ENCODE results near the gene APH1A. TPM values are rescaled to one million over a fixed set of nuclear protein-coding genes. Genes with fewer than 3 reads are reported as not detected.

Gene APH1A
- total RNA-seq, 1 experiment from 2014 or later = 115 TPM

DNA sequence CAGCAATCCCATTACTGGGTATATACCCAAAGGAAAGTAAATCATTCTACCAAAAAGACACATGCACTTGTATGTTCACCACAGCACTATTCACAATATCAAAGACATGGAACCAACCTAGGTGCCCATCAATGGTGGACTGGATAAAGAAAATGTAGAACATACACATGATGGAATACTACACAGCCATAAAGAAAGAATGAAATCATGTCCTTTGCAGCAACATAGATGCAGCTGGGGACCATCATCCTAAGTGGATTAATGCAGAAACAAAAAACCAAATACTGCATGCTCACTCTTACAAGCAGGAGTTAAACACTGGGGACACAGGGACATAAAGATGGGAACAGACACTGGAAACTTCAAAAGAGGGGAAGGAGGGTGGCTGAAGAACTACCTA, 41.6 kb downstream of the APH1A start:
- Histone ChIP-seq H3K4me1 (ENCODE audit: insufficient read depth, low read length) (no peaks in the 10 kb centered on the region), H4K8ac (replicated peaks; ENCODE audit: insufficient read length, low read depth, low read length) (no peak overlapping the region), H3K23me2 (ENCODE audit: insufficient read length, low read depth, low read length, poor library complexity, severe bottlenecking) (no peaks in the 10 kb centered on the region), H3K79me2 (ENCODE audit: insufficient read depth, low read length) (peaks cover 5% of the 10 kb centered on the region; the same call in 1 of the 2 replicates), H2BK20ac (ENCODE audit: low read depth, low read length, poor library complexity, severe bottlenecking) (no peak overlapping the region), H3K4me2 (ENCODE audit: insufficient read depth, insufficient read length, low read length) (no peak overlapping the region), H3K27ac (ENCODE audit: insufficient read length, low read depth, low read length) (no peak overlapping the region), H3K9ac (ENCODE audit: extremely low read depth, insufficient read length, low read length) (no peak overlapping the region), H2BK5ac (ENCODE audit: insufficient read length, low read length) (no peak overlapping the region), H3K18ac (ENCODE audit: insufficient read length, low read depth, low read length) (no peak overlapping the region), H3T11ph (ENCODE audit: low read length) (no peak overlapping the region), H3K79me1 (ENCODE audit: insufficient read depth, low read depth, low read length, poor library complexity, severe bottlenecking) (no peaks in the 10 kb centered on the region), H4K91ac (ENCODE audit: insufficient read length, low read depth, low read length) (no peak overlapping the region), H3K14ac (ENCODE audit: insufficient read depth, low read length) (no peak overlapping the region), H2AFZ (ENCODE audit: low read length) (no peak overlapping the region), H2BK15ac (ENCODE audit: low read depth, low read length) (no peak overlapping the region), H3K56ac (ENCODE audit: insufficient read length, low read depth, low read length) (no peak overlapping the region), H4K20me1 (ENCODE audit: control insufficient read depth, insufficient read depth, insufficient read length) (no peaks in the 10 kb centered on the region), H4K5ac (ENCODE audit: insufficient read length, low read depth, low read length) (no peak overlapping the region), H3K9me3 (ENCODE audit: control insufficient read depth, low read depth, low read length) (no peaks in the 10 kb centered on the region), H2BK120ac (ENCODE audit: low read depth, low read length, poor library complexity, severe bottlenecking) (no peak overlapping the region), H3K4ac (ENCODE audit: low read depth, low read length) (no peak overlapping the region), H2AK5ac (ENCODE audit: insufficient read length, low read length) (no peak overlapping the region), H3K27me3 (ENCODE audit: insufficient read depth, low read length) (no peaks in the 10 kb centered on the region), H2BK12ac (ENCODE audit: insufficient read length, low read depth, low read length) (no peak overlapping the region), H3K23ac (ENCODE audit: insufficient read length, low read depth, low read length) (no peak overlapping the region)
- Mint-ChIP-seq H3K36me3 (ENCODE audit: insufficient read depth in 1 of 3, low read depth in 3 of 3) (peaks cover 46 to 75% (median 74%) of the 10 kb centered on the region in 3 experiments; a peak in 6 of 7 replicates), H3K4me3 (no peak overlapping the region), H3K27me3 (ENCODE audit: low read depth) (no peaks in the 10 kb centered on the region), H3K4me1 (no peaks in the 10 kb centered on the region), H3K27ac (no peak overlapping the region), H3K9me3 (no peaks in the 10 kb centered on the region)
- TF ChIP-seq, protein P1, sequence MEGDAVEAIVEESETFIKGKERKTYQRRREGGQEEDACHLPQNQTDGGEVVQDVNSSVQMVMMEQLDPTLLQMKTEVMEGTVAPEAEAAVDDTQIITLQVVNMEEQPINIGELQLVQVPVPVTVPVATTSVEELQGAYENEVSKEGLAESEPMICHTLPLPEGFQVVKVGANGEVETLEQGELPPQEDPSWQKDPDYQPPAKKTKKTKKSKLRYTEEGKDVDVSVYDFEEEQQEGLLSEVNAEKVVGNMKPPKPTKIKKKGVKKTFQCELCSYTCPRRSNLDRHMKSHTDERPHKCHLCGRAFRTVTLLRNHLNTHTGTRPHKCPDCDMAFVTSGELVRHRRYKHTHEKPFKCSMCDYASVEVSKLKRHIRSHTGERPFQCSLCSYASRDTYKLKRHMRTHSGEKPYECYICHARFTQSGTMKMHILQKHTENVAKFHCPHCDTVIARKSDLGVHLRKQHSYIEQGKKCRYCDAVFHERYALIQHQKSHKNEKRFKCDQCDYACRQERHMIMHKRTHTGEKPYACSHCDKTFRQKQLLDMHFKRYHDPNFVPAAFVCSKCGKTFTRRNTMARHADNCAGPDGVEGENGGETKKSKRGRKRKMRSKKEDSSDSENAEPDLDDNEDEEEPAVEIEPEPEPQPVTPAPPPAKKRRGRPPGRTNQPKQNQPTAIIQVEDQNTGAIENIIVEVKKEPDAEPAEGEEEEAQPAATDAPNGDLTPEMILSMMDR (conservative IDR thresholded peaks at IDR 0.05) = no peak
- DNase-seq = no peak

Measured in H9 (cell line).